GM10266 (cell line): ENCODE results near the gene DYNLT2B.
A peak's percentile ranks its signal among the peaks of the same experiment; 100 is the strongest.

Experiments
- DNase-seq: peaks from one replicate; pipeline ENCODE4 v3.0.0; 2012; ENCODE audit errors: extremely low spot score
- CTCF ChIP-seq: IDR thresholded peaks from 2 replicates; pipeline ENCODE4 v1.5.1; 2012; ENCODE audit warnings: mild to moderate bottlenecking, low read depth; ENCODE audit not compliant: control insufficient read depth, insufficient read depth; ENCODE audit errors: missing control alignments

Gene DYNLT2B

GRCh38 chr3:196298521-196298920, 19.5 kb downstream of the DYNLT2B start:
- no peak for TF ChIP-seq CTCF
- DNase-seq: no peak

GRCh38 chr3:196292286-196292923, 25.6 kb downstream of the DYNLT2B start:
- peak; percentile 65 for DNase-seq
- peak; percentile 36 for TF ChIP-seq CTCF

GRCh38 chr3:196288141-196288460, 29.9 kb downstream of the DYNLT2B start:
- DNase-seq: no peak
- TF ChIP-seq CTCF: no peak

- DNase-seq: peak; percentile 92
- TF ChIP-seq CTCF: no peak
Measured at GRCh38 chr3:196287440-196288140, 30.4 kb downstream of the DYNLT2B start, which contains the start of gene PCYT1A. TSS of gene PCYT1A (minus strand) at chr3:196287726. CDS start at chr3:196270531, 17,195 bp downstream.

GRCh38 chr3:196287090-196287439, 31.0 kb downstream of the DYNLT2B start:
- peak; percentile 62 for DNase-seq
- TF ChIP-seq CTCF: no peak

- TF ChIP-seq CTCF: no peak
Measured at GRCh38 chr3:196284396-196284795, 33.6 kb downstream of the DYNLT2B start.

GRCh38 chr3:196281962-196282361, 36.1 kb downstream of the DYNLT2B start:
- no peak for DNase-seq

More at GRCh38 chr3:196284396-196284795, 33.6 kb downstream of the DYNLT2B start:
- DNase-seq: no peak

More at GRCh38 chr3:196281962-196282361, 36.1 kb downstream of the DYNLT2B start:
- no peak for TF ChIP-seq CTCF
